Measurements from ENCODE around the gene DCXR.

DCXR gene

DNA sequence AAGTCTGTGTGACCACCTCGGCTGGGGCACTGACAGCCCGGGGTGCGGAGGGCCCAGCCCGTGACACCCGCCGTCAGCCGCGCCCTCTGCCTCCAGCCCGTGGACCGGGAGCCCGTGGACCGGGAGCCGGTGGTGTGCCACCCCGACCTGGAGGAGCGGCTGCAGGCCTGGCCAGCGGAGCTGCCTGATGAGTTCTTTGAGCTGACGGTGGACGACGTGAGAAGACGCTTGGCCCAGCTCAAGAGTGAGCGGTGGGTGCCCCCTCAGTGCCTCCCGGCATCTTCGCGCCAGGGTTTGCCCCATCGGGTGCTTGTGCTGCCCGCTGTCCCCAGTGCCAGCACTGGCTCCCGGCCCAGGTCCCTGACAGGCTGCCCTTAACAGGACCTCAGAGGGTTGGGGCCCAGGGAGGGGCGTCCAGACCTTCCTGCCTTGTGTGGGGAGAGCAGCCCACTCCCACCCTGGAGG lies 28.5 kb downstream of the DCXR start:
- DNase-seq, result no peak

- no peak for DNase-seq
These were observed 29.1 kb downstream of the DCXR start for GRCh38 chr17:82008258-82008940.

DNA sequence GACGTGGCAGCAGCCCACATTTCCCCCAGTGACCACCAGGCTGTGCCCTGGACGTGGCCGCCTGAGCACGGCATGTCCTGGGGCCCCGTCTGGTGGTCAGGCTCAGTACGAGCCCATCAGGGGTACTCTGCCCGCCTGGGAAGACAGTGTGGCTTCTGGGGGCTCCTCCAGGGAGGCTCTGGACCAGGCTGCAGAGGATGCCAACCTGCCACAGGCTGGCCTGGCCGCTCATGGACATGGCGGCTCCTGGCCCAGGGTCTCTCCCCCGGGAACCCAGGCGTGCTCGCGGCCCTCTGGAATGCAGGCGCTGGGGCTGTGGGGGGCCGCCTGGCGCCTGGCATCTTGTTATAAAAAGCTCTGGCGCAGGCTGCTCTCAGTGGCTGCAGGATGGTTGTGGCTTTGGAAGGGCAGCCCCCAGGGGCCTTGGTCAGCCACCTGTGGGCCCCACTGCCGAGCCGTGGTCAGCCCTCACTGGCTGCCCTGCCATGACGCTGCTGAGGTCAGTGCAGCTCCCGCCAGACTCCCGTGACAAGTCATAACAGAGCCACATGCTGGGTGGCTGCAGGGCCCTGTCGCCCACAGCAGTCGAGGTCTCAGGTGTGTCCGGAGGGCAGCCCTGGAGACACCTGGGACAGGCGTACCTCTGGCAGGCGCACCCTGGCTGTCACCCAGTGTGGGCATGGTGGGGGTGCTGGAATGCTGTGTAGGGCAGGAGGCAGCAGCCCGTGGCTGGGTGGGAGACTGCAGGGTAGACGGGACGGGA lies 29.8 kb downstream of the DCXR start:
- DNase-seq, result no peak

- DNase-seq, result no peak
These were observed 30.3 kb downstream of the DCXR start for GRCh38 chr17:82007228-82007494.

- DNase-seq, result no peak
These were observed 30.8 kb downstream of the DCXR start for GRCh38 chr17:82006468-82007227.

GRCh38 chr17:82005701-82006348 lies 31.7 kb downstream of the DCXR start:
- no peak for DNase-seq

DNA sequence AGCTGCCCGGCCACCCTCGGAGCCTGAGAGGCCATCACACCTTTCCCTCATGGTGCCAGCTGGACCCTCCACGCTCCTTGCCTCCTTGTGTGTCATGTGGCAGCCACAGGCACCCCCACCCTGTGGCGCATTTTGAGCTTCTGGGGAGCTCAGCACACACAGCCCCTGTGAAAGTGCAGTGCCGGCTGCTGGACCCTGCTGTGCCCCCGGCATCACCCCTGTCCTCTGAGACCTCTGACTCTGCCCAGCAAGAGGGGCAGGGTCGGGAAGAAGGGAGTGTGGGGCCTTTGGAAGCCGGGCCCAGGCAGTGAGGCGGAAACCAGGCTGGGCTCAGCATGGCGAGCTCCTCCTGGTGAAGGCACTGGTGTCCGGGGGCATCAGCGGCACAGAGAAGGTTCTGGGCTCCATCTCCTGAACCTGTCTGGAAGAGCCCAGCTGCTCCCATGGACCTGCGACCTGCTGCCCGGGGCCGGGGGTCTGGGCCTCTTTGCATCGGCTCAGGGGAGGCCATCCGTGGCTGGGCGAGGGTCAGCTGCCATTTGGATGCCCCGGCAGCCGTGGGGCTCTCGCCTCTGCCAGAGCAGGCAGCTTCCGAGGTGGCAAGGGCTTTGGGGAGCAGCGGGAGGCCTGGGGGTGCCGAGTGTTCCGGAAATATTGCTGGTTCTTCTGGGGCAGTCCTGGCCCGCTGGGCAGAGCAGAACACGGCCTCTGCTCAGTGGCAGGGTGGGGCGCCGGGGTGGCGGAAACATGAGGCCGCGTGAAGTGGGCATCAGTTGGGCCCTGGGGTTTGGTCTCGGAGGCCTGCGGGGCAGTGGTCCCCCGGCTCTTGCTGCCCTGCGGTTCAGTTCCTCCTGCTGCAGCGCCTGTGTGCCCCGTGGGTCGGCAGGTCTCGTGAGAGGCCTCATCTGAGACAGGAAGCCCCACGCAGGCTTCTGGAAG lies 32.7 kb downstream of the DCXR start:
- DNase-seq, result no peak

DNA sequence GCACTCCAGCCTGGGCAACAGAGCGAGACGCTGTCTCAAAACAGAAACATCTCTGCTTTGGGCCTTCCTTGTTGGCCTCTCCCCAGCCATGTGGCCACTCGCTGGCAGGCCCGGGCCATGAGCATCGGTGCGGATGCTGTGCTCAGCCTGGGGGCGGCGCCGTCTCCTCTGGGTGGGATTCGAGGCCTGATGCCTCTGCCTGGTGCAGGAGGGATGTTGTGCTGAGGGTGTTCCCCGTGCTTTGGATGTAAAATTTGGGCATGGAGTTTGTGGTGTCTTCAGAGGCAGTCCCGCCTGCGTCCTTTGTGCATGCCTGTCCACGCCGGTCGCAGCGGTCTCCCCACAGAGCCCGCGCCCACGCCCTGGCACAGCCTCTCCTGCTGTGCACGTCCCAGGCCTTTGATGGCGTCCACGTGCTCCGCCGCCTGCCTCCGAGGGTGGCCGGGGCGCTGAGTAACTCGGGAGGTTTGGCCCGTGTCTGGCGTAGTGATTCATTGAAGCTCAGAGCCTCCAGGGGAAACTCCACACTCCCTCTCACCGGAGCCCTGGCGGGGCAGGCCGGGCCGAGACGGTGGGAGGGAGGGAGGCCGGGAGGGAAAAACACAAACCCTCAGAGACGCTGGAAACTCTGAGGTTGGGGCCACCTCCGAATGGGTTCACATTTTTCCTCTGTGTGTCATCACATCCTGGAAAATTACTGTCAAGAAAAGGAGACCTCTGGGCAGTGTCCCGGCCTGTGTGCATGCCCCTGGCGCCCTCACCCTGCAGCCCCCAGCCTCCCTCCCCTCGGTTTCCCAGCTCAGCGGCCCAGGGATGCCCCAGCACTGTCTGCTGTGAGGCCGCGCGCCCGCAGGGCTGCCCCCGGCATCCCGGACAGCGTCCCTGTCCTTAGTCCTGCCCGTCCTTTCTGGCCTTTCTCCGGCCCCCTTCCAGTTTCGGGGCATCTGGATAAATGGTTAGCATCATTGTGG lies 33.8 kb downstream of the DCXR start:
- DNase-seq, result peak; percentile 99

DNA sequence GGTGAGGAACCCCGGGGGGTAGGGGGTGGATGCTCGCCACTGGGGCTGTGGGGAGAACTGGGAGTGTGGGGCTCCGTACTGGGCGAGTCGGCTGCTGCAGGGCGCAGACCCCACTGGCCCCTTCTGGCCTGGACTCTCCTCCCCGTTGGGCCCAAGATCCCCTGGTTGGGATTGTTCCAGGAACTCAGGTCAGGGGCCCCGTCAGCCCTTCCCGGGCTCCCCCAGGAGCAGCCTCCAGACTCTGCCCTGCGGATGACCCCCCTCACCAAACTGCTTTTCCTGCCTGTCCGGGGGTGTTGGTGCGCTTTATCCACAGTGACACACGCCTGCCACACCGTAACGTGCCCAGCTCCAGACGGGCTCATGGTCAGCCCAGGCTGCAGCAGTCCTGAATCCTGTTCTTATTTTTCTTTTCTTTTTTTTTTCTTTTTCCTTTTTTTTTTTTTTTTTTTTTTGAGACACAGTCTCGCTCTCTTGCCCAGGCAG lies 35.9 kb downstream of the DCXR start:
- no peak for DNase-seq

GRCh38 chr17:82000803-82001570 lies 36.5 kb downstream of the DCXR start:
- no peak for DNase-seq

GRCh38 chr17:81999976-82000802 lies 37.3 kb downstream of the DCXR start:
- DNase-seq, result no peak

- no peak for DNase-seq
These were observed 37.9 kb downstream of the DCXR start for GRCh38 chr17:81999587-81999975.

DNA sequence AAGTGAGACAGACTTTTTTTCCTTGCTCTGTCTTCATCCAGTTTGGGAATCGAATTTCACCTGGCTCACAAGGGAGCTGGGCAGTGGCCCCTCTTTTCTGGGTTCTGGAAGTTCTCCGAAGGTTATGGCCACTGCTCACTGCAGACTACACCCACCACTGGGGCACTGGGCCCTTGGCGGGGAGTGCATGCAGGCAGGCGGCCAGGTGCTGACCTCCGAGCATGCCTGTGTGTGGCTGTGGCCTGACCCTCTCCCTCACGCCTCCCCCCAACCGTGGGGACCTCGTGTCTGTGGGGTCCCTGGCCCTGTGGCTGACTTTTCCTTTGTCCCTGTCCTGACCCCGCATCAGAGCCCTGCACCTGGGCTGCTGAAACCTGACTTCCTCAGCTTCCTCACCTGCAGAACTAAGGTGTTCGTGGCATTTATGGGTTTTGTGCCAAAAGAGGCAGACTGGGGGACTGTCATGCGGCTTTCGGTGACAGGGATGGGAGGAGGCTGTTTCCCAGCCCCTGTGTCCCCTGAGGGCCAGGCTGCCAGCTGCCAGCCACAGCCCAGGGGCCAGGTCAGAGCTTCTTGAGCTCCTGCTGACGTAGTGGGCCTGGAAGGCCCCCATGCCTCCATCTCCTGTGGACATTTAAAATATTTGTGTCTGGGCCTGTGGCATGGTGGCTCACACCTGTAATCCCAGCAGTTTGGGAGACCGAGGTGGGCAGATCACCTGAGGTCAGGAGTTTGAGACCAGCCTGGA lies 38.6 kb downstream of the DCXR start:
- no peak for DNase-seq

GRCh38 chr17:81998212-81998611 lies 39.3 kb downstream of the DCXR start:
- DNase-seq, result no peak

DNA sequence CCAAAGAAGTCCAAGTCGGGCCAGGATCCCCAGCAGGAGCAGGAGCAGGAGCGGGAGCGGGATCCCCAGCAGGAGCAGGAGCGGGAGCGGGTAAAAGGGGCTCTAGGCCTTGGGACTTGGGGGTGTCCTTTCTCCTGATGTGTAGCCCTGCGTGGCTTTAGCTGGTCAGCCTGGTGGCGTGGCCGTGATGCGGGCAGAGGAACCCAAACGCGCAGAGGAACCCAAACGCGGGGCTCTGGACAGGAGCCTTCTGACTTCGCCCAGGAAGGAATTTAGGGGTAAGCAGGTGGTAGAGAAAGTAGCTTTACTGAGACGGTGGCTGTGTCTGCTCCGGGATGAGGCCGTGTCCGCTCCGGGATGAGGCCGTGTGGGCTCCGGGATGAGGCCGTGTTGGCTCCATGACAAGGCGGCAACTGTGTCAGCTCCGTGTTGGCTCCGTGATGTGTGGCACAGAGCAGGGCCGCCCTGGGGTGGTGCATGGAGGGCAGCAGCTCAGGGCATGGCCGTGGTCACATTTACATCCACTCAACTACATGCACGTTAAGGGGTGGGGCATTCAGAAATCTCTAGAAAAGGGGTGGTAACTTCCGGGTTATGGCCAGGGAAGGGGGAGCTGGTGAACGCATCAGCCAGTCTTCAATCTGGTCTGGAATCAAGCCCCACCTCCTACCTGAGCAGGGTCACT lies 40.6 kb downstream of the DCXR start:
- DNase-seq, result no peak

GRCh38 chr17:81996232-81996756 lies 41.2 kb downstream of the DCXR start:
- DNase-seq, result no peak

- DNase-seq, result no peak
These were observed 41.9 kb downstream of the DCXR start for GRCh38 chr17:81995463-81996231.

All from islet precursor cell (in vitro differentiated cells).